NCI-H146 treated with DMSO at 0.1 percent for 48 hours (cell line): Measurements from ENCODE around the gene LANCL3.
A peak's percentile ranks its signal among the peaks of the same experiment; 100 is the strongest.

Experiments
- DNase-seq: peaks from one replicate; lab custom pipeline; 2025; ENCODE audit not compliant: unreplicated experiment; lab: John Stamatoyannopoulos, UW

The LANCL3 gene

DNA sequence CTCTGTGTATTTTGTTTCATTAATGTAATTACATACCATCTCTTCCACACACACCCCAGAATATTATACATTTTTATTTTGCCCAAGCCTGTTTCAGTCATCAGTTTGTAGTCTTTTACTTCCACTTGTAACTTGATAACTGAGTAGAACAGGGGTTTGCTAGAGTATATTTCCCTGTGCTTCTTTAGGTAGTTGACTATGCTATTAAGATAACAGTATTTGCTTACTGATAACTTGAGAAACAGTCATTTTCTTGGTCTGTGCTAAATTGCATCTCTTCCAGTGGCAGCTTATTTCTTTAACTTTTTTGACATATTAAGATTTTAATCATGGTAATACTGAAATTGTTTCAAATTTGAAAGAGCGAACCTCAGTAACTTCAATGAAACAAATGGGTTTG lies 107.1 kb downstream of the LANCL3 start:
- no peak for DNase-seq

DNA sequence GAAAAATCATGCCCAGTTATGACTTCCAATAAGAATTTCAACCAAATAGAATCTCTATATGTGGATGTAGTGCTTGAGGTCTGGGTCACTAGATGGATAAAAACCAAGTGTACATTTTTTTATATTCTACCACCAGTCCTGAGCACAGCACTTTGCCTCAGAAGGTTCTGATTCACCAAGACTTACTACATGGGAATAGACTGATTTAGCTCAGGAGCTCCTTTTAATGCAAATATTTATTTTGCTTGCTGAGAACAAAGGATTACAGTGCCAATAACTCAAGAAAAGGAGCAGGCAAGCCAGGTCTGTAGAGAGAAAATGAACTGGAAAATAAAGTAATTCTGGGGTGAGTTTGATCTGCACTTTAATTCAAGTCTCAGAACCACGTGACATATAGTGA lies 107.8 kb downstream of the LANCL3 start:
- DNase-seq, result no peak

DNA sequence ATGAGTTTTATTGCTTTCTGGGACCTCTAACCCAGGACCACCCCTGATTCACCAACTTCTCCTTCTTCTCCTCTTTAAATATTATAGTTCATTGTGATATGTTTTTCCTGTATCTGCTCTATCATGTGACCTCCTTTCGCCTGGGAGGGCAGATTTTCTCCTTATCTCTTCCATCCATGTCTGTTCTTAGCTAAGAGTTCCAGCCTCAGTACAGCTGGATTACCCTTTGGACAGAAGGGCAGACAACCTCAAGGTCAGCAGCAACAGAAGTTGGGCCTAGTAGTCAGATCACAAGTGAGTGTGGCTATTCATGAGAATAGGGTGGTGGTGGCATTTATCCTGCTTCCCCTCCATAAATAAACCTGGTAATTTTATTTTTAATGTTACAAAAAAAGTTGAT lies 108.4 kb downstream of the LANCL3 start:
- DNase-seq, result no peak

DNA sequence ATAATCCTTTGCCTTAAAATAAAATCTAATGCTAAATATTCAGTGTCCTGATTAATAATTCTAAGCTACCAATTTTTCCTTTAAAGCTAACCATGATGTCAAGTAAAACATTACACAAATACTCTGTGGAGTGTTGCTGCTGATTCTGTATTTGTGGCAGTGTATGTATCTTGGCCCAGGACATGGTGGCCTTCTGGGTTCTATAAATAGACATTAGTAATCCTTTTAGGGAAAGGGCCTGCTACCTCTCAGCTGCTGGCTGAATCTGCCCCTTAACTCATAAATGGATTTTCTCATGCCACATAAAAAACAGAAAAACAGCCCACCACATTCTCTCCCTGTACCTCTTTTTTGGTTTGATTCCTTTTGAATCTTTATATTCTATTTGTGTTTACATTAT lies 113.0 kb downstream of the LANCL3 start:
- DNase-seq, result no peak

DNA sequence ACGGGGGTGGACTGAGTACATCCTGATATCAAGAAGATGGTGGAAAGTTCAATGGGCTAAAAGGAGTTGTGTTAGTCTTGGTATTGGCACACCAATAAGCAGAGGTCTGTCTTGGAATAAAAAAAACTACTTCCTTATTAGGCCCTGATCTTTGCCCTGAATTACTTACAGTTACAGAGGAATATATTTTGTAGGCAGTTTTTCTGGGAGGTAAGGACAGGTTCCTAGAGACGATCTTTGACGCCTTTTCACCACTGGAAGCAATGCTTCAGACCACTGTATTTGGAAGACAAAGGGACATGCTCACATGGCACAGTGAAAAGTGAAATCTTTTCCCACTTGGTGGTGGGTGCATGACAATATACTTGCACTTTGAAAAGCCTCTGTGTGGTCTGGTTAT lies 113.5 kb downstream of the LANCL3 start:
- no peak for DNase-seq

DNA sequence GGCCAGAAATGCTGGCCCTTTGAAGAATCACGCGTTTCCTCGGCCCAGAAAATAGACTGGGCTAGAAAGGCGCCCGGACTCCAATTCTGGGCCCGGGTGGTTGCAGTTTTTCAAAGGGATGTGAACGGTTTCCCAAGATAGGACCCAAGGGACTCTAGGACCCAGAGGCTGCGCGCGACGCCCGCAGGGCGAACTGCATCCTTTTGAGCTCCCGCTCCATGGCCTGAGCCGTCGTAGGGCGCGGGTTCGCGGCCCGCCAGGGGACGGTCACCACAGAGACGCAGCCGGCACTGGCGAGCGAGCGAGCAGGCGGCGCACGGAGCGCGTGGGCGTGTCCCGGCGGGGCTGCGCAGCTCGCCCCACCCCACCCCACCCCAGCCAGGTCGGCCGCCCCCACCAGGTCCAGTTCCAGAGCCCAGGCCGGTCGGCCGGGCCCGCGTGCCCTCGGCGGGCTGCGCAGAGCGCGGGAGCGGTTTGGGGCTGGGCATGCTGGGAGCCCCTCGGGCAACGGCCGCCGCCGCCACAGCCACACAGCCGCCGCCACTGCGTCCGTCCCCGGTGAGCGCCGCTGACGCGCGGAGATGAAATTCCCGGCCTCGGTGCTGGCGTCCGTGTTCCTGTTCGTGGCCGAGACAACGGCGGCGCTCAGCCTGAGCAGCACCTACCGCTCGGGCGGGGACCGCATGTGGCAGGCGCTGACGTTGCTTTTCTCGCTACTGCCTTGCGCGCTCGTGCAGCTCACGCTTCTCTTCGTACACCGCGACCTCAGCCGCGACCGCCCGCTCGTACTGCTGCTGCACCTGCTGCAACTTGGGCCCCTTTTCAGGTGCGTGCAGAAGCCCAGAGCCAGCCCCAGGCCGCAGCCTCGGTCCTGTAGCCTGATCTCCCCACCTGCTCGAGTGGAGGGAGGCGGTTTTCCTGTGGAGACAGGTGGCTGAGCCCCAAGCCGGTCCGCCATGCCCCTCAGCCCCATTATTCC lies 114.2 kb downstream of the LANCL3 start, which contains the start of gene XK:
Gene XK, plus strand, starts transcription at position 411 of the 979 bp plus-strand sequence. Its CDS starts 171 bp downstream, at position 582.
- peak; percentile 2 for DNase-seq

DNA sequence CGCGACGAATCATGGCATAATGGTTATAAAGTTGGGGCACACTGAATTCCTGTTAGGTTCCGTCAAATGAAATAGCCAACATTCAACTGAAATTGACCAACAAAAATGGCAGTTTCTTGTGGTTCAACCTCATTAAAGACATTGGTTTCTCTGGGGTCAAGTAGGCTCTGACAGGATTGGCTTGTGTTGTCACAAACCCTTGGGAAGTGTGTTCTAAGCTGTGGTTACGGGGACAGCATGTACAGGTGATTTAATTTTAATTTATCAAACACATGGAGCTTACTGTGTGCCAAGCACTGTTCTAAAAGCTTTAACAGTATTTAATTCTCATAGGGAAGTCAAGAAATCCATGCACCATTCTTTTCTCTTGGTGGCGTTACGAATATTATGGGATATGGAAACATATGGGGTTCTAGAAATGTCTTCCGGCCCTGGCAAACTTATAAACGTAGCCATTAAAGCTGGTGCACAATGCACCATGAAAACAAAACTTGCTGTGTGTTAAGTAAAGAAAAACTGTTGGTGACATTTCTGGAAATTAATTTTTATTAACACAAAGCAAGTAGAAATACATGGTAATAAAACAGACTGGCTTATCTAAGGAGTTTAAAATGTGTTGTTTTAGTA lies 115.0 kb downstream of the LANCL3 start:
- no peak for DNase-seq

DNA sequence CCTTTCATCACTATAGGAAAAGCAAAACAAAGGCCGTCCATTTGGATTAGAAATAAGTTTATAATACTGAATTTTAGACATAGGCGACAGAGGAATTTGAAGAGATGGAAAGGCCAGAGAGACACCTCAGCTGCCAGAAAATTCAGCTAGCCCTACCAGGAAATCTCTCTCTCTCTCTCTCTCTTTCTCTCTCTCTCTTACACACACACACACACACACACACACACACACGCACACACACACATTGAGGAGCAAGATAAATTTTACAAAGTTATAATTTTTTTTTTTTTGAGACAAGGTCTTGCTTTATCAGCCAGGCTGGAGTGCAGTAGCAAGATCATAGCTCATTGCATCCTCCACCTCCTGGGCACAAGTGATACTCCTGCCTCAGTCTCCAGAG lies 115.5 kb downstream of the LANCL3 start:
- no peak for DNase-seq

DNA sequence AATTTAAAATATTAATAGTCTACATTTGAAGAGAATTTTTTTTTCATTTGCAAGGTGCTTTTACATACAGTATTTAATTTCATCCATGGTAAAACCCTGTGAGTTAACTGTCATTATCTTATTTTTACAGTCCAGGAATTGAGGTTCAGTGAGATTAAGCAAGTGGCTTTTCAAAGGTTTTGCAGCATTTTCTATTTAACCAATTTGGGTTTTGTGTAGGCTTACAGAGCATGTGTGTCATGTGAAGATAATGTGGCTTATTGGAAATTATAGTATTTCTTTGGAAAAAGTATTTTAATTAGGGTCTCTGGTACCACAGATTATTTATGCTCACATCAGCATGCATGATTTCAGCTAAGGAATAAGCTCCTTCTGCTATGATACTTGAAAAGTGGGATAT lies 118.7 kb downstream of the LANCL3 start:
- no peak for DNase-seq

DNA sequence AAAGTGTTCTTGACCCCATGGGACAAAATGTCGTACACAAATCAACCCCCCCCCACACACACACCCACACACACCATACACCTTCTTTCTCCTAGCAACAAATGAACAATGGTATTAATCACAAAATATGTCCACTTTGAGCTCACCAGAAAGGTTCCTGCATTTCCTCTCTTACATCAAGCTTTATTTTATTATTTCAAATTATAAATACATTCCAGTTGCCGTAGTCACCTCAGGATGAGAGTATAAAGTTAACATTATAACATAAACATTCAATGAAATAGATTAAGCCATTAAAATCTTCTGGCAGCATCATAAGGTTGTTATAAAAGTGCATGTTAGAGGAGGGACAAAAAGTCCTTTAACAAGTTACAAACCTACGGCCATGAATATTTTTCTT lies 121.5 kb downstream of the LANCL3 start:
- DNase-seq, result no peak

DNA sequence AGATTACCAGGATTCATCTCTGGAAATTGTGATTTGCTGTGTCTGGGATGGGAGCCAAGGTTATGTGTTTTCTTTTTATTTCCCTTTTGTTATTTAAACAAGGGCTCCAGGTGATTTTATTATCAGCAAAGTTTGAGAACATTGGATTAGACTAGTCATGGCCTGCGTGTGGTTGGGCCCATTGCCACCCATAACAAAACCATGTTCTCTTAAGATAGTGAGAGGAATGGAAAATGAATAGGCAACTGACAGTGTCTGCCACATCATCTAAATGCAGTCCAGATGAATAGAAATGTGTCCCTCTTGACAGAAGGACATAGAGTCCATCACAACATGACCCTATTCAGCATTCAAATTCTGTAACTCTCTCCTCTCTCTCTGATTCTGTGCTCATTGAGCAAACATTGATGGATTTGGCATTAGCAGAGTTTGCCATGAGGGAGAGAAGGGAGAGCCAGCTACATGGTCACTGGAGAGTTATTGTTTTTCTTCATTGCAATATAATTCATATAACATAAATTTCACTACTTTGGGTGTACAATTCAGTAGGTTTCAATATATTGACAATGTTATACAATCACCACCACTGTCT lies 125.8 kb downstream of the LANCL3 start:
- no peak for DNase-seq

DNA sequence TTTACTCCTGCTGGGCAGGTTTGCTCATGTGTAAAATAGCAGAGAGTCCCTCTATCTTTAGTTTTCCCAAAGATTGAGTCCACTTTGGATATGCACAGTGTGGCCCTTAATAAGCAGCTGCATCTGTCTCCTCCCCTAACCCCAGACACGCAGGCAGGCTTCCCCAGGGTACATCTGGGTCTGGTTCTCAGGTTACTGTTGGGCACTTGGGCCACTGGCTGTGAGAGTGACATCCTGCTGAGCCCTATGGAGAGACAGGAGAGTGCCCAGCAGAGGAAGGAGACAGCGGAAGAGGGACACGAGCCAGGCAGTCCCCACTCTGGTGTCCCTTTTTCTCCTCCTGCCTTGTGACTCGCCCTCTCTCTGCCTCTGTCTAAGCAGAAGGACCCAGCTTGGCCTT lies 130.1 kb downstream of the LANCL3 start:
- no peak for DNase-seq

DNA sequence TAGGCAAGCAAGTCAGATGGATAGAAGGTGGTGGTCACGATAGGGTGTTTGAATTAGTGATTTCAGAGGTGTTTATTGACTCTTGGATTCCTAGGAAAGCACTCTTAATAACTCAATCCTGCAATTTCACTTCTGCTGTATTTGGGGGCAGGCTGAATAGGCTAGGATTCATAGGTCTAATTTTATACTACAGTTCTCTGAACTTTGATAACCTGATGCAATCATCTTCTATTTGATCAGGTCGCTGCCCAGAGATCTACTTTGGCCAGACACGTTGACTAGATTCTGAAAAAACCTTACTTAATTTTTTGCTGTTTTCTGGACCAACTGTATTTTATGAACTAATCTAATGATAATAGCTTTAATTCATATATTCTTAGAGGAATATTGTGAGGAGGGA lies 140.5 kb downstream of the LANCL3 start:
- no peak for DNase-seq

DNA sequence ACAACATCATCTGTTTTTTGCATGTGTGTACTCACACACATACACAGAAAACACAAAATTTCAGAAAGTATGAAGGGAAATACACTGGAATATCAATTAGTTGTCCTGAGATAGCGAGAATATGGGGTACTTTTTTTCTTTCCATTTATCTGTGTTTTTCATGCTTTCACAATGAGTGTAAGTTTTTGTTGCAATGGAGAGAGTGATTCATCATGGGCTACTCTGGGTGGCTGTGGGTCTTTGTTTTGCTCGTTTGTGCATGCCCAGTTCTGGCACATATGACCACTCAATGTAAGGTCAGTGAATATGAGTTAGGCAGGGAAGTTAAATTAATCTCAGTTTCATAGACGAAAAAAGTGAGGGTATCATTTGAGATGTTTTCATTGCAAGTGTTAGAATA lies 141.0 kb downstream of the LANCL3 start:
- DNase-seq, result no peak

DNA sequence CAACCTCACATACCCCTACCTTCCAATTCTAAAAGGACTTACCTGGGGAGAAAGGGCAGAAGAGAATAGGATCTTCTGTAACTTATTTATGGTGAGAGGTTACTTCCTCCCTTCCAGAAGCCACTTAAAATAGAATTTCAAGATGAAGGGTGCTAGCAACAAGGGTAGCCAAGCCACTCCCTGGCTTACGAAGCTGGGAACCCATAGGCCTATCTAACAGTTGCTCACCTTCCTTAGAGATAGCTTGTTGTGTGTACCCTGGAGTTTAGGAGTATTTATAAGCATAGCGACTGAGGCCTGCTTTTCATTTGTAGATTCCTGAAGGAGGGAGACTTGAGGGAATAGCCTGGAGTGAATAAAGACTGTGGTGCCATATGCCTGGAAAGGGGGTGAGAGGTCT lies 143.0 kb downstream of the LANCL3 start:
- DNase-seq, result no peak

DNA sequence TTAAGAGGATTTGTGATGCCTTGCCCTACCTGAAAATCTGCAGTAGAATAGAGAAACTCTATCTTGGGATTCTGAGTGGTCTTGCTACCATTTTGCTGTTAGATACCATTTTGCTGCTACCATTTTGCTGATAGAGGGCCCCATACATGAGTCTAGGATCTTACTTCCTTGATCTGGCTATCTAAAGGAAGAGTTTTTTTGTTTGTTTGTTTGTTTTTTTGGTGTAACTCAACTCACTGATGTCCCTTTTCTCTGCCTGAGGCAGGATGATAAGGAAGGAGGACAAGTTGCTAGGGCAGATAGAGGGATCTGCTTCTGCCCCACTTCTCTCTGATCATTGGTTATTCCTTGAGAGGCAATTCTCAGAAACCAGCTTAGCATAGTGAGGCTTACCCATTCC lies 145.1 kb downstream of the LANCL3 start:
- no peak for DNase-seq

DNA sequence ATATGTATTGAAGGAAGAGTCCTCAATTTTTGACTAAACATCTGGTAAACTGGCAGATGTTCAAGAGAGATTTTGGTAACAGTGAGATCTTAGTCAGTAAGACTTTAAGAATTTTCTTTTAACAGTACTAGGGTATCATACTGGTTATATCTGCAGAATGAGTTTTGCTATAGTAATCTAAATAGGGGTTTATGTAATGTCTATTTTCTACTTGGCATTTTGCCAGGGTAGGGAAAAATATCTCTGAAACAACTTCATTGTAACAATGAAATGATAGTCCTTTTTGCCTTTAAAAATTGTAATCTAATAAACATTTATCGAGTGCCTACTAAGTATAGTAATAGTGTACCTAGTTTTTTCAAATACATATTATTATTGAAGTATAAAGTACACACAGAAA lies 146.2 kb downstream of the LANCL3 start:
- no peak for DNase-seq

DNA sequence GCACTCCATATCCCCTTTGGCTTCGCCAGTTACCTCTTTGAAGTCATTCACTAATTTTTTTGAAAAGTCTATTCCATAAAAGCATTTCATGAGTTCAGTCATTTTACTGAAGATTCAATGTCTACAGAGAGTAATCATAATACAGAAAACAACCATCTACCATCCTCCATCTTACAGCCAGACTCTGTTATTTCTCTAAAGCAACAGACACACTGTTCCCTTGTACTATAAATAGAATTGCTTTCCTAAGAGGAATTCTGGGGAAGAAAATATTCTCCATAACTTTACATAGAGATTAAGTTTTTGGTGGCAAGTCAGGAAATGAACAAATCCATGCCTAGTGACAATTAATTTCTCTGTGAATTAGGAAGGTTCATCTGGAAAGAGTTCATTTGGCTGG lies 151.1 kb downstream of the LANCL3 start:
- no peak for DNase-seq

DNA sequence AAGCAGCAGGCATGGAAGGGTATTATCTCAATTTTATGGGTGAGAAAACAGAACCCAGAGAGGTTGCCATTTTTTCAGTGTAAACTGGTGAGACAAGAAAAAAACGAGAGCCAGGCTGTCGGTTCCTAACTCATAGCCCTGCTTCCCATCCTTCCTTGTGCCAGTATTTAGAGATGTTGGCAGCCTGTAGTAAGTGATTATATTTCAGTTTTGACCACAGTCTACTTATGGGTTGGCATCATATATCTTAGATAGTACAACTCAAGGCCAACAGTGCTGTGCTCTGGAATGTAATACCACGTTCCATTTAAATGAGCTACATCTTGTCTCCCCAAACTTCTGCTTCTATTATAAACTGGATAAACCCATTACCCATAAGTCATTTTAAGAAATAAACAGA lies 154.9 kb downstream of the LANCL3 start:
- DNase-seq, result no peak
